Tibial nerve (tissue), 4 donors: ENCODE measurements around the gene CEP78. TPM values are rescaled to one million over a fixed set of nuclear protein-coding genes. Genes with fewer than 3 reads are reported as not detected.

ENCODE experiments used
- DNase-seq, 2 donors: peaks; one replicate each; pipeline ENCODE4 v3.0.0-alpha.2; 2019; ENCODE audit warnings: low spot score in 2 of 2
- H3K27ac ChIP-seq, 4 donors: fragments of 200-600 bp; sonication (generic) in 3 of 4; one replicate each; pipeline ENCODE4 v1.5.1; 2017 to 2019; ENCODE audit warnings: mild to moderate bottlenecking in 1 of 4
- H3K27me3 ChIP-seq, 2 donors: fragments of 200-600 bp; sonication (generic) in 1 of 2; one replicate each; pipeline versions ENCODE4 v1.5.1 to v1.6.0; 2017 to 2019
- H3K36me3 ChIP-seq, 3 donors: fragments of 200-600 bp; sonication (generic); one replicate each; pipeline ENCODE4 v1.5.1; 2018 to 2019
- H3K4me1 ChIP-seq, 4 donors: fragments of 200-600 bp; sonication (generic) in 3 of 4; one replicate each; pipeline ENCODE4 v1.5.1; 2017 to 2019
- H3K4me3 ChIP-seq, 4 donors: fragments of 200-600 bp; sonication (generic) in 3 of 4; one replicate each; pipeline ENCODE4 v1.5.1; 2017 to 2019; ENCODE audit warnings: mild to moderate bottlenecking in 1 of 4, moderate library complexity in 1 of 4
- H3K9me3 ChIP-seq, 4 donors: fragments of 200-600 bp; sonication (generic) in 3 of 4; one replicate each; pipeline ENCODE4 v1.5.1; 2017 to 2019
- EP300 ChIP-seq, 2 donors: sonication (generic); formaldehyde crosslinking; IDR thresholded peaks; one replicate each; pipeline ENCODE4 v1.6.1; 2017; ENCODE audit warnings: antibody characterized with exemption in 2 of 2, mild to moderate bottlenecking in 1 of 2
- POLR2A ChIP-seq, 2 donors: fragments of 450-650 bp; IDR thresholded peaks; one replicate each; pipeline ENCODE4 v1.6.1; 2017; ENCODE audit warnings: antibody characterized with exemption in 2 of 2, mild to moderate bottlenecking in 2 of 2, moderate library complexity in 2 of 2
- WGBS, 2 donors: methylation state at CpG; one replicate each; pipeline ENCODE4 v1.1.5; 2018; 5-methylcytosine and 5-hydroxymethylcytosine counted together
- total RNA-seq, 4 donors: library from RNA; depleted of rRNA; stranded (reverse); fragments of >200 nt; gene quantifications; one replicate each; pipeline ENCODE4 v1.1.0, GENCODE V29; 2016
- TF ChIP-seq, protein P1 (sequence below), 5 experiments: fragments of 200-600 bp in 3 of 5; fragments of 450-650 bp in 2 of 5; sonication (generic) in 3 of 5; IDR thresholded peaks; one replicate each; pipeline ENCODE4 v1.5.1; 2016 to 2019; ENCODE audit warnings: antibody characterized with exemption in 5 of 5, mild to moderate bottlenecking in 3 of 5, moderate library complexity in 2 of 5

CEP78 gene
- total RNA-seq, 4 donors from 2014 or later: 8.8 to 21.3 (median 13.3) TPM

DNA sequence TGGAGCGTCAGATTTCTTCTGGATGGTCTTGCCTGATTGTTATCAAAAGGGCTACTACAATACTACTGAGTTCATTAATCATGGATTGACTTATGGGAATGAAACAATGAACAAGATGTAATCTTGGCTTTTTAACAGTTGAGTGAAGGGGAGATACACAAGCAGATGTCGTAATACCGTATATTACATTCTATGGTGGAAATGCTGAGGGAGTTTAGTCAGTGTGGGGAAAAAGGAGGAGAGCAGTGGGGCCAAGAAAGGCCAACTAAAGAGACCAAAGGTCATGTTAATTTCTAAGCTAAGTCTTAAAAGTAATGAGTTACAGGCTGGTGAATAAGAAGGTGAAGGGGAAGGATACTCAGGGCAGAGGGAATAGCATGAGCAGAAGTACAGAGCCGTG, 32.0 kb downstream of the CEP78 start:
- Histone ChIP-seq H3K9me3 (no peaks in the 10 kb centered on the region), H3K36me3 (peaks cover 0 to 66% (median 11%) of the 10 kb centered on the region in 3 donors), H3K4me1 (no peaks in the 10 kb centered on the region), H3K27me3 (no peaks in the 10 kb centered on the region), H3K4me3 (no peak overlapping the region), H3K27ac (no peak overlapping the region)
- WGBS, 2 donors: 94 to 97% methylated on average over 4 of the region's 4 CpGs
- TF ChIP-seq EP300 (IDR thresholded peaks at IDR 0.05): no peak
- TF ChIP-seq POLR2A (IDR thresholded peaks at IDR 0.05): no peak
- TF ChIP-seq, protein P1, sequence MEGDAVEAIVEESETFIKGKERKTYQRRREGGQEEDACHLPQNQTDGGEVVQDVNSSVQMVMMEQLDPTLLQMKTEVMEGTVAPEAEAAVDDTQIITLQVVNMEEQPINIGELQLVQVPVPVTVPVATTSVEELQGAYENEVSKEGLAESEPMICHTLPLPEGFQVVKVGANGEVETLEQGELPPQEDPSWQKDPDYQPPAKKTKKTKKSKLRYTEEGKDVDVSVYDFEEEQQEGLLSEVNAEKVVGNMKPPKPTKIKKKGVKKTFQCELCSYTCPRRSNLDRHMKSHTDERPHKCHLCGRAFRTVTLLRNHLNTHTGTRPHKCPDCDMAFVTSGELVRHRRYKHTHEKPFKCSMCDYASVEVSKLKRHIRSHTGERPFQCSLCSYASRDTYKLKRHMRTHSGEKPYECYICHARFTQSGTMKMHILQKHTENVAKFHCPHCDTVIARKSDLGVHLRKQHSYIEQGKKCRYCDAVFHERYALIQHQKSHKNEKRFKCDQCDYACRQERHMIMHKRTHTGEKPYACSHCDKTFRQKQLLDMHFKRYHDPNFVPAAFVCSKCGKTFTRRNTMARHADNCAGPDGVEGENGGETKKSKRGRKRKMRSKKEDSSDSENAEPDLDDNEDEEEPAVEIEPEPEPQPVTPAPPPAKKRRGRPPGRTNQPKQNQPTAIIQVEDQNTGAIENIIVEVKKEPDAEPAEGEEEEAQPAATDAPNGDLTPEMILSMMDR (IDR thresholded peaks at IDR 0.05): no peak
- no peak for DNase-seq

- TF ChIP-seq EP300 (IDR thresholded peaks at IDR 0.05): no peak
- TF ChIP-seq, protein P1 (IDR thresholded peaks at IDR 0.05): no peak
- TF ChIP-seq POLR2A (IDR thresholded peaks at IDR 0.05): no peak
- H3K27ac ChIP-seq: no peak overlapping the region
- H3K9me3 ChIP-seq: no peaks in the 10 kb centered on the region
- H3K4me1 ChIP-seq: no peaks in the 10 kb centered on the region
- no peak overlapping the region for H3K4me3 ChIP-seq
- no peak for DNase-seq
- H3K36me3 ChIP-seq: peaks cover 0 to 66% (median 11%) of the 10 kb centered on the region in 3 donors
- H3K27me3 ChIP-seq: no peaks in the 10 kb centered on the region
Observed at GRCh38 chr9:78269784-78270183, 33.9 kb downstream of the CEP78 start.

DNA sequence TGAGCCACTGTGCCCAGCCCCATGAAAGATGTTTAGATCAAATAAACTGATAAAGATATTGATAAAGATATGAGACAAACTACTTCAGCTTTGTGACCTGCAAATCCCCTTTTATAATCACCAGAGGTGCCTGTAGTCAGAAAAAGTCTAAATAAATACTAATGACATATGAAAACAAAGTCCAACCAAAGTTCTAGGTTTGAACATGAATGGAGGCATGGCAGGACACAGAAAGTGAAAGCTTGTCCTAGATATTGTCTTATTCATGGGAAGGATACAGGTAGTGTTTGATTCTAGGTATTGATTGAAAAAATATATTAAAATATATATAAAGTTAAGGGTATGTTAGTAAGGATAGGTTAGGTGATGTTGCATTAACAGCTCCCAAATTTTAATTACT, 36.4 kb downstream of the CEP78 start:
- DNase-seq: no peak
- Histone ChIP-seq H3K4me1 (no peaks in the 10 kb centered on the region), H3K9me3 (no peaks in the 10 kb centered on the region), H3K36me3 (peaks cover 0 to 45% (median 11%) of the 10 kb centered on the region in 3 donors), H3K4me3 (no peak overlapping the region), H3K27me3 (no peaks in the 10 kb centered on the region), H3K27ac (no peak overlapping the region)
- TF ChIP-seq EP300 (IDR thresholded peaks at IDR 0.05) (no peak), POLR2A (IDR thresholded peaks at IDR 0.05) (no peak)
- TF ChIP-seq, protein P1 (IDR thresholded peaks at IDR 0.05): no peak

DNA sequence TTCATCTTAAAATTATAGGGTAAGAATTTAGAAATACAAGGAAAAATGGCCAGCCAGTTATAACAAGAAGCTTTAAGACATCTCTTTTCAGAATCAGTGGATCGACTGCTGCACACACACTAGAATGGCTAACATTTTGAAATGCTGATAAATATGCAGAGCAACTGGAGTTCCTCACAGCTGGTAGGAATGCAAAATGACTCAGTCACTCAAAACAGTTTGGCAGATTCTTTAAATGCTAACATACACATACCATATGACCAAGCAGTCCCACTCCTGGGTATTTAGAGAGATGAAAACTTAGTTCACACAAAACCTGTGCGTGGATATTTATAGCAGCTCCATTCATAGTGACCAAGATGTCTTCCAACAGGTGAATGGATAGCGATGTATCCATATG, 37.9 kb downstream of the CEP78 start:
- no peak overlapping the region for H3K4me3 ChIP-seq
- no peaks in the 10 kb centered on the region for H3K27me3 ChIP-seq
- H3K27ac ChIP-seq: no peak overlapping the region
- H3K9me3 ChIP-seq: no peaks in the 10 kb centered on the region
- H3K4me1 ChIP-seq: peaks cover 0 to 11% (median 4%) of the 10 kb centered on the region in 4 donors
- 89 to 93% methylated on average over 3 of the region's 3 CpGs for WGBS, 2 donors
- no peak for TF ChIP-seq POLR2A (IDR thresholded peaks at IDR 0.05)
- TF ChIP-seq, protein P1 (IDR thresholded peaks at IDR 0.05): no peak
- no peak for TF ChIP-seq EP300 (IDR thresholded peaks at IDR 0.05)
- peaks cover 0 to 31% (median 0%) of the 10 kb centered on the region in 3 donors for H3K36me3 ChIP-seq
- no peak for DNase-seq

DNA sequence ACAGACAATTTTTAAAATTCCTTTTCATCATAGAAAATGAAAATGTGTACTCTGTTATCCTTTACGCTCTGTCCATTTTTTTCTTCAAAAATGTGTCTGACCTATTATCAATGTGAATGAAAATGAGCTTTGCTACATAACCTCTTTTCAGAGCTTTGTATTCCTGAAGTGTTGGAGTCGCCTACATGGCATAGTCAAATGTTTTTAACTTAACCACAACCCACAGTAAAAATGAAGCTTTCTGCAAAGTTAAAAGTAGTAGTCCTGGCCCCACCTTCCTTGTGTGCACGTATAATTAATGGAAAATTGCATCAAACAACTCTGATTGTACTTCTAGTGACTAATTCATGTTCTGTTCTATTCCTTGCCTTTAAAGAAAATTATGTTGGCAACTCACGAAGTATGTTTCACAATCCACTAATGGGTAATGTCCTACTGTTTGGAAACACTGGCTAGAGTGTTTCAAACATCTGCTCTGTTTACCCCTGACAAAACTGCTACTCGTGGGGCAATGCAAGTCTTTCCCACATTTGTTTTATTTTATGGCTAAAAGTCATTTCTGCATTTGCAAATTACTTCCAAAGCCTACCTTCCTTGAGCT, 42.4 kb downstream of the CEP78 start:
- Histone ChIP-seq H3K4me3 (no peak overlapping the region), H3K9me3 (no peaks in the 10 kb centered on the region), H3K27me3 (no peaks in the 10 kb centered on the region), H3K4me1 (peaks cover 0 to 37% (median 8%) of the 10 kb centered on the region in 4 donors), H3K27ac (peak overlapping the region in 3 of 4 donors; percentile 20 to 73 (median 62)), H3K36me3 (no peaks in the 10 kb centered on the region)
- 25 to 38% methylated on average over 5 of the region's 5 CpGs for whole genome bisulfite sequencing, 2 donors
- DNase-seq: no peak
- no peak for TF ChIP-seq POLR2A (IDR thresholded peaks at IDR 0.05)
- peak; percentile 48 to 83 for TF ChIP-seq EP300 (IDR thresholded peaks at IDR 0.05)
